Measurements from ENCODE around the gene AMFR.

The AMFR gene

GRCh38 chr16:56355786-56356275, 69.5 kb downstream of the AMFR start:
- peaks cover 4% of the 10 kb centered on the region for H3K4me1 ChIP-seq (ENCODE audit: control insufficient read depth, insufficient read depth, low read length)
- no peak overlapping the region for H3K27ac ChIP-seq (ENCODE audit: extremely low read depth, low read depth, low read length)
- H3K9me3 ChIP-seq (ENCODE audit: control insufficient read depth, insufficient read depth, low read depth, low read length): no peaks in the 10 kb centered on the region
- TF ChIP-seq ZNF544 (tag by site-specific recombination; IDR thresholded peaks at IDR 0.05) (no peak), ZNF366 (tag by site-specific recombination; conservative IDR thresholded peaks at IDR 0.05) (no peak), HOXA7 (CRISPR knock-in tag; IDR thresholded peaks at IDR 0.05; ENCODE audit: borderline replicate concordance) (no peak), ZNF777 (tag by site-specific recombination; IDR thresholded peaks at IDR 0.05; ENCODE audit: borderline replicate concordance) (no peak), ZNF23 (tag by site-specific recombination; IDR thresholded peaks at IDR 0.05; ENCODE audit: borderline replicate concordance) (no peak), ZNF843 (tag by site-specific recombination; IDR thresholded peaks at IDR 0.05) (no peak), SETDB1 (IDR thresholded peaks at IDR 0.05; ENCODE audit: insufficient read length, low read length) (no peak), SP2 (tag by site-specific recombination; IDR thresholded peaks at IDR 0.05) (no peak)
- ChIA-PET POLR2A (interaction anchor here (0.6 to 1.3 kb wide), 4 partner anchors 15 to 903 kb away, joined by 3 to 7 read pairs (median 3); no protein-coding TSS in a partner anchor), CTCF (interaction anchor here (0.6 to 3.2 kb wide), 28 partner anchors 10 to 1496 kb away, joined by 3 to 35 read pairs (median 4); no protein-coding TSS in a partner anchor)
- peaks cover 0 to 6% of the 10 kb centered on the region in 2 experiments; a peak in 1 of 3 replicates for H3K36me3 ChIP-seq (ENCODE audit: control insufficient read depth in 2 of 2, insufficient read depth in 1 of 2, low read length in 2 of 2)
- no peak overlapping the region for H3K4me3 ChIP-seq (ENCODE audit: low read depth, low read length)

GRCh38 chr16:56355221-56355620, 70.1 kb downstream of the AMFR start:
- Histone ChIP-seq H3K9me3 (ENCODE audit: control insufficient read depth, insufficient read depth, low read depth, low read length) (no peaks in the 10 kb centered on the region), H3K4me3 (ENCODE audit: low read depth, low read length) (no peak overlapping the region), H3K4me1 (ENCODE audit: control insufficient read depth, insufficient read depth, low read length) (peaks cover 4% of the 10 kb centered on the region), H3K27ac (ENCODE audit: extremely low read depth, low read depth, low read length) (no peak overlapping the region), H3K36me3 (ENCODE audit: control insufficient read depth in 2 of 2, insufficient read depth in 1 of 2, low read length in 2 of 2) (peaks cover 0 to under 1% of the 10 kb centered on the region in 2 experiments; a peak in 1 of 3 replicates)
- TF ChIP-seq ZNF292 (tag by site-specific recombination; IDR thresholded peaks at IDR 0.05; ENCODE audit: borderline replicate concordance, low read depth) (no peak), ZNF692 (tag by site-specific recombination; IDR thresholded peaks at IDR 0.05) (no peak), AEBP2 (tag by site-specific recombination; IDR thresholded peaks at IDR 0.05; ENCODE audit: borderline replicate concordance) (no peak), ZNF302 (tag by site-specific recombination; IDR thresholded peaks at IDR 0.05; ENCODE audit: low read depth) (no peak), ZNF776 (tag by site-specific recombination; IDR thresholded peaks at IDR 0.05; ENCODE audit: borderline replicate concordance) (no peak), ZNF223 (tag by site-specific recombination; IDR thresholded peaks at IDR 0.05) (no peak), PRDM10 (tag by site-specific recombination; IDR thresholded peaks at IDR 0.05) (no peak), ZNF623 (tag by site-specific recombination; IDR thresholded peaks at IDR 0.05) (no peak), ZSCAN18 (tag by site-specific recombination; IDR thresholded peaks at IDR 0.05) (no peak)
- ChIA-PET CTCF (interaction anchor here (0.7 to 3.2 kb wide), 7 partner anchors 9 to 410 kb away, joined by 3 to 35 read pairs (median 9); no protein-coding TSS in a partner anchor), POLR2A (no interaction called here)
